Transverse colon (tissue), 4 donors: ENCODE results near the gene KRTAP26-1. TPM values are rescaled to one million over a fixed set of nuclear protein-coding genes. Genes with fewer than 3 reads are reported as not detected.

Experiments used
- DNase-seq: peaks from one replicate; pipeline ENCODE4 v3.0.0-alpha.2; 2019
- H3K27ac ChIP-seq, 4 donors: fragments of 200-600 bp; sonication (generic); 2 replicates each; pipeline ENCODE4 v1.5.1; 2016 to 2018; ENCODE audit warnings: inconsistent platforms in 4 of 4
- H3K27me3 ChIP-seq: fragments of 200-600 bp; sonication (generic); 2 replicates; pipeline ENCODE4 v1.5.1; 2017; ENCODE audit warnings: inconsistent platforms
- H3K36me3 ChIP-seq, 4 donors: fragments of 200-600 bp; sonication (generic); 2 replicates each; pipeline ENCODE4 v1.5.1; 2017 to 2019; ENCODE audit warnings: inconsistent platforms in 4 of 4
- H3K4me1 ChIP-seq, 4 donors: fragments of 200-600 bp; sonication (generic); 2 replicates each; pipeline ENCODE4 v1.5.1; 2017 to 2020; ENCODE audit warnings: inconsistent platforms in 4 of 4
- H3K4me3 ChIP-seq, 4 donors: fragments of 200-600 bp; sonication (generic); 1 replicate in 1 of 4; 2 replicates in 3 of 4; pipeline versions ENCODE4 v1.5.1 to v1.6.1; 2017 to 2019; ENCODE audit warnings: inconsistent platforms in 4 of 4
- H3K9me3 ChIP-seq, 2 donors: fragments of 200-600 bp; sonication (generic); 2 replicates each; pipeline ENCODE4 v1.5.1; 2017 to 2019; ENCODE audit warnings: inconsistent platforms in 2 of 2
- CTCF ChIP-seq, 5 experiments: fragments of 200-600 bp in 3 of 5; fragments of 450-650 bp in 2 of 5; sonication (generic) in 3 of 5; IDR thresholded peaks; 1 replicate in 2 of 5; 2 replicates in 3 of 5; pipeline ENCODE4 v1.5.1; 2016 to 2017; ENCODE audit warnings: antibody characterized with exemption in 5 of 5, inconsistent platforms in 3 of 5, mild to moderate bottlenecking in 2 of 5, moderate library complexity in 1 of 5
- EP300 ChIP-seq: sonication (generic); formaldehyde crosslinking; IDR thresholded peaks from one replicate; pipeline ENCODE4 v1.6.1; 2017; ENCODE audit warnings: antibody characterized with exemption, low read depth
- POLR2A ChIP-seq: fragments of 450-650 bp; IDR thresholded peaks from one replicate; pipeline ENCODE4 v1.6.1; 2016; ENCODE audit warnings: antibody characterized with exemption, mild to moderate bottlenecking, moderate library complexity
- POLR2AphosphoS5 ChIP-seq, 3 donors: sonication (generic); formaldehyde crosslinking; IDR thresholded peaks; one replicate each; pipeline ENCODE4 v1.6.1; 2016; ENCODE audit warnings: antibody characterized with exemption in 3 of 3
- WGBS, 2 donors: methylation state at CpG; one replicate each; pipeline ENCODE4 v1.1.5; 2018; ENCODE audit warnings: low coverage in 1 of 2; 5-methylcytosine and 5-hydroxymethylcytosine counted together
- in situ Hi-C, 4 donors: fragments of 200-750 bp; cut with MboI; loops; one replicate each; pipeline versions ENCODE4 v1.15.0 to v1.15.1; 2017; ENCODE audit warnings: low sequenced_read_pairs in 3 of 4, low pct_ligation_motif_present in 1 of 4, low pct_unique_long_range_greater_than_20kb in 1 of 4
- intact Hi-C: fragments of 100-400 bp; cut with DNase I; formaldehyde crosslinking; loops from one replicate; pipeline ENCODE4 v1.15.1; 2023; ENCODE audit warnings: low total_unique reads
- total RNA-seq, 4 donors: library from RNA; depleted of rRNA; stranded (reverse); fragments of >200 nt; gene quantifications; one replicate each; pipeline ENCODE4 v1.1.0, GENCODE V29; 2016

KRTAP26-1 gene
- total RNA-seq, 4 donors from 2014 or later: not detected

GRCh38 chr21:30289215-30289614 is 30.9 kb downstream of the KRTAP26-1 start, which contains the start of gene KRTAP25-1:
Gene KRTAP25-1, minus strand, starts transcription at chr21:30289514. Its CDS starts 24 bp downstream, at chr21:30289490.
- 90 to 92% methylated on average over 2 of the region's 2 CpGs for WGBS, 2 donors
- Histone ChIP-seq H3K4me3 (no peak within 1 kb of the TSS), H3K36me3 (no peaks in the 10 kb centered on the region), H3K9me3 (no peaks in the 10 kb centered on the region), H3K4me1 (no peaks in the 10 kb centered on the region), H3K27me3 (no peaks in the 10 kb centered on the region), H3K27ac (no peak within 1 kb of the TSS)
- DNase-seq: no peak
- in situ Hi-C loops (no loop called here), intact Hi-C loops (no loop called here)
- TF ChIP-seq POLR2A (no peak), CTCF (IDR thresholded peaks at IDR 0.05) (no peak), EP300 (no peak), POLR2AphosphoS5 (IDR thresholded peaks at IDR 0.05) (no peak)

- 39% methylated on average over 3 of the region's 3 CpGs; no CpG with 5 or more reads in 1 of the 2 donors for WGBS, 2 donors
- in situ Hi-C loops (no loop called here), intact Hi-C loops (no loop called here)
- Histone ChIP-seq H3K27me3 (no peaks in the 10 kb centered on the region), H3K4me3 (no peak within 1 kb of the TSS), H3K4me1 (no peaks in the 10 kb centered on the region), H3K36me3 (no peaks in the 10 kb centered on the region), H3K9me3 (no peaks in the 10 kb centered on the region), H3K27ac (no peak within 1 kb of the TSS)
- TF ChIP-seq EP300: no peak
- TF ChIP-seq POLR2A: no peak
- TF ChIP-seq CTCF (IDR thresholded peaks at IDR 0.05): no peak
- TF ChIP-seq POLR2AphosphoS5 (IDR thresholded peaks at IDR 0.05): no peak
- DNase-seq: no peak
These were observed 37.3 kb downstream of the KRTAP26-1 start, which contains the start of gene KRTAP24-1 for GRCh38 chr21:30282850-30283249. Gene KRTAP24-1, minus strand, starts transcription at chr21:30282950. Its CDS starts 18 bp downstream, at chr21:30282932.

GRCh38 chr21:30271611-30272010 is 48.5 kb downstream of the KRTAP26-1 start:
- WGBS, 2 donors: 89 to 92% methylated on average over 1 of the region's 1 CpG
- in situ Hi-C loops: no loop called here
- H3K36me3 ChIP-seq: no peaks in the 10 kb centered on the region
- H3K4me3 ChIP-seq: no peak overlapping the region
- no peaks in the 10 kb centered on the region for H3K27me3 ChIP-seq
- no peak overlapping the region for H3K27ac ChIP-seq
- no peaks in the 10 kb centered on the region for H3K9me3 ChIP-seq
- peaks cover 0 to 20% (median 11%) of the 10 kb centered on the region in 4 donors for H3K4me1 ChIP-seq
- TF ChIP-seq EP300 (no peak), POLR2A (no peak), CTCF (IDR thresholded peaks at IDR 0.05) (no peak), POLR2AphosphoS5 (IDR thresholded peaks at IDR 0.05) (no peak)
- intact Hi-C loops: no loop called here
- DNase-seq: no peak

- Histone ChIP-seq H3K27me3 (no peaks in the 10 kb centered on the region), H3K9me3 (no peaks in the 10 kb centered on the region), H3K4me3 (no peak overlapping the region), H3K4me1 (peaks cover 0 to 20% (median 11%) of the 10 kb centered on the region in 4 donors), H3K36me3 (no peaks in the 10 kb centered on the region), H3K27ac (no peak overlapping the region)
- no peak for DNase-seq
- in situ Hi-C loops (no loop called here), intact Hi-C loops (no loop called here)
- 70 to 74% methylated on average over 4 to 5 of the region's 5 CpGs for WGBS, 2 donors
- TF ChIP-seq POLR2AphosphoS5 (IDR thresholded peaks at IDR 0.05): no peak
- no peak for TF ChIP-seq POLR2A
- no peak for TF ChIP-seq CTCF (IDR thresholded peaks at IDR 0.05)
- no peak for TF ChIP-seq EP300
These were observed 49.0 kb downstream of the KRTAP26-1 start for GRCh38 chr21:30271156-30271555.
